K562 (cell line): ENCODE data around the gene DTL. TPM values are rescaled to one million over a fixed set of nuclear protein-coding genes. Genes with fewer than 3 reads are reported as not detected.

ENCODE experiments used
- ATF1 ChIP-seq, 2 experiments: fragments of 450-650 bp in 1 of 2; IDR thresholded peaks; 2 replicates each; pipeline ENCODE4 v1.6.1; 2016; ENCODE audit warnings: missing compliant biosample characterization in 1 of 2, missing genetic modification characterization in 1 of 2
- KDM1A ChIP-seq, 2 experiments: fragments of 450-650 bp; IDR thresholded peaks; 2 replicates each; pipeline ENCODE4 v1.6.1; 2016; ENCODE audit warnings: mild to moderate bottlenecking in 2 of 2
- MITF ChIP-seq: IDR thresholded peaks from 2 replicates; pipeline ENCODE4 v1.6.1; 2014; ENCODE audit warnings: antibody characterized with exemption
- MXI1 ChIP-seq: IDR thresholded peaks from 2 replicates; pipeline ENCODE4 v1.6.1; 2011; ENCODE audit warnings: low read depth, mild to moderate bottlenecking, improper control_type of control experiment, low read length
- TEAD4 ChIP-seq, 2 experiments: sonication (generic) in 1 of 2; formaldehyde crosslinking in 1 of 2; IDR thresholded peaks; 2 replicates each; pipeline versions ENCODE4 v1.6.1 to v1.8.0; 2012 to 2022; ENCODE audit warnings: borderline replicate concordance in 1 of 2, inconsistent platforms in 1 of 2, low read length in 1 of 2, mild to moderate bottlenecking in 1 of 2, missing genetic modification reagents in 1 of 2
- THRAP3 ChIP-seq: fragments of 450-650 bp; IDR thresholded peaks from 2 replicates; pipeline ENCODE4 v1.6.1; 2016; ENCODE audit warnings: mild to moderate bottlenecking, inconsistent platforms, borderline replicate concordance
- ZNF318 ChIP-seq, 2 experiments: fragments of 450-650 bp; IDR thresholded peaks; 2 replicates each; pipeline ENCODE4 v1.6.1; 2016; ENCODE audit warnings: mild to moderate bottlenecking in 2 of 2, borderline replicate concordance in 1 of 2, low read depth in 1 of 2, moderate library complexity in 1 of 2
- ZNF444 ChIP-seq: fragments of 250-450 bp; sonication (Bioruptor Pico); IDR thresholded peaks from 2 replicates; pipeline ENCODE4 v1.4.0; 2020; ENCODE audit warnings: mild to moderate bottlenecking, moderate library complexity
- ZNF507 ChIP-seq: conservative IDR thresholded peaks from 2 replicates; pipeline ENCODE4 v1.6.1; 2017; ENCODE audit warnings: missing genetic modification characterization, missing compliant biosample characterization
- ZNF655 ChIP-seq: fragments of 250-450 bp; sonication (Bioruptor Pico); IDR thresholded peaks from 2 replicates; pipeline ENCODE4 v1.5.0; 2021
- polyA plus RNA-seq, 8 experiments: library from polyadenylated mRNA; depleted of rRNA in 4 of 8; stranded (reverse) in 5 of 8; unstranded in 3 of 8; fragments of >200 nt; fragmentation: Nextera tagmentation in 2 of 8; fragmentation: Illumina TruSeq in 1 of 8; extraction: Ambion mirVana in 2 of 8; extraction: Trizol in 1 of 8; gene quantifications; 2 replicates each; pipeline versions ENCODE4 v1.2.1 to v1.2.3, GENCODE V29; 2011 to 2014; ENCODE audit warnings: inconsistent platforms in 1 of 8, missing spikeins in 1 of 8
- total RNA-seq, 7 experiments: library from RNA; depleted of rRNA in 6 of 7; stranded (reverse); fragments of >200 nt in 6 of 7; fragmentation: Illumina TruSeq in 2 of 7; extraction: Trizol in 2 of 7; gene quantifications; 2 replicates each; pipeline versions ENCODE4 v1.2.1 to v1.2.3, GENCODE V29; 2011 to 2021; ENCODE audit warnings: low replicate concordance in 1 of 7

DTL gene
- total and polyA plus RNA-seq, 9 of the 15 experiments (the other 6 are each of a cell fraction or from before 2014, with no cell fraction given), result 38.3 to 81.0 (median 63.2) TPM

GRCh38 chr1:212035123-212035834 lies at the start of gene DTL, which contains the start of gene INTS7 (continued):
- peak; percentile 77 for TF ChIP-seq ATF1 (CRISPR knock-in tag; IDR thresholded peaks at IDR 0.05)
- peak; percentile 99 for TF ChIP-seq ATF1 (tag; IDR thresholded peaks at IDR 0.05)
- TF ChIP-seq ZNF318 (IDR thresholded peaks at IDR 0.05; ENCODE audit: borderline replicate concordance in 1 of 2, low read depth in 1 of 2), result peak in 1 of 2 experiments; percentile 76; a peak in 1 of 4 replicates
- TF ChIP-seq KDM1A (IDR thresholded peaks at IDR 0.05), result no peak
- peak; percentile 75 for TF ChIP-seq MXI1
- TF ChIP-seq ZNF507 (tag), result no peak
- no peak for TF ChIP-seq ZNF444 (CRISPR knock-in tag)
- TF ChIP-seq ZNF655, result no peak
- 0 out of 2 replicates have a peak, but pooled peaks have one; percentile 55 for TF ChIP-seq TEAD4 (IDR thresholded peaks at IDR 0.05; ENCODE audit: low read length)
- no peak for TF ChIP-seq TEAD4 (CRISPR knock-in tag; IDR thresholded peaks at IDR 0.05; ENCODE audit: borderline replicate concordance)
- peak; percentile 49; the same call in 1 of the 2 replicates for TF ChIP-seq THRAP3
- no peak for TF ChIP-seq MITF
